Measurements from ENCODE around the gene SMAD6.

Gene SMAD6

GRCh38 chr15:66721020-66721419, 19.0 kb downstream of the SMAD6 start:
- H3K27me3 Mint-ChIP-seq: peaks cover 36% of the 10 kb centered on the region
- no peaks in the 10 kb centered on the region for H3K4me1 Mint-ChIP-seq
- ATAC-seq (replicated peaks; ENCODE audit: extremely low read depth, poor library complexity, severe bottlenecking) (no peak), DNase-seq (ENCODE audit: low spot score in 2 of 2) (no peak)
- H3K9me3 Mint-ChIP-seq: no peaks in the 10 kb centered on the region
- H3K27ac Mint-ChIP-seq (ENCODE audit: low read depth): no peak overlapping the region
- H3K4me3 Mint-ChIP-seq: no peak overlapping the region
- no peaks in the 10 kb centered on the region for H3K36me3 Mint-ChIP-seq (ENCODE audit: insufficient read depth)

GRCh38 chr15:66721501-66721937, 19.5 kb downstream of the SMAD6 start:
- Mint-ChIP-seq H3K4me3 (no peak overlapping the region), H3K4me1 (no peaks in the 10 kb centered on the region), H3K36me3 (ENCODE audit: insufficient read depth) (no peaks in the 10 kb centered on the region), H3K9me3 (no peaks in the 10 kb centered on the region), H3K27ac (ENCODE audit: low read depth) (no peak overlapping the region), H3K27me3 (peaks cover 31% of the 10 kb centered on the region)
- ATAC-seq (replicated peaks; ENCODE audit: extremely low read depth, poor library complexity, severe bottlenecking) (no peak), DNase-seq (ENCODE audit: low spot score in 2 of 2) (no peak)

DNA sequence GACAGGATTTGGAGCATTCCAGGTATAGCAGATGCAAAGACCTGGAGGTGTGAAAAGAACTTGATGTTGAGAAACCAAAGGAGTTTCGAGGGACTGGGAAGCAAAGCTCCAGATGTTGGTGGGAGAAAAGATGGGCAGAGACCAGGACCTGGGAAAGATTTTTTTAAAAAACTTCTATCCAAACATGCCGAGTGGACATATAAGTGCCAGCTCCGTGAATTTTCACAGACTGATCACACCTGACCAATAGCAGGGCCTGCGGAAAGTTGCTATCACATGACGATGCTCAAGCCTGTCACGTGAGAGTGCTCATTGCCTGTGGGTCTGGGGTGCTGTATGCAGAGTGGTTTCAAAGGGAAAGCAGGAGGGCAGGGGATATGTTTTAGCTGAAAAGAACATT, 19.9 kb downstream of the SMAD6 start:
- DNase-seq (ENCODE audit: low spot score in 2 of 2): no peak
- Mint-ChIP-seq H3K9me3 (no peaks in the 10 kb centered on the region), H3K4me3 (no peak overlapping the region), H3K27ac (ENCODE audit: low read depth) (no peak overlapping the region), H3K4me1 (no peaks in the 10 kb centered on the region), H3K36me3 (ENCODE audit: insufficient read depth) (no peaks in the 10 kb centered on the region), H3K27me3 (peaks cover 27% of the 10 kb centered on the region)
- ATAC-seq (replicated peaks; ENCODE audit: extremely low read depth, poor library complexity, severe bottlenecking): no peak

GRCh38 chr15:66722757-66723540, 20.9 kb downstream of the SMAD6 start:
- ATAC-seq (replicated peaks; ENCODE audit: extremely low read depth, poor library complexity, severe bottlenecking) (no peak), DNase-seq (ENCODE audit: low spot score in 2 of 2) (no peak)
- Mint-ChIP-seq H3K4me3 (no peak overlapping the region), H3K9me3 (no peaks in the 10 kb centered on the region), H3K36me3 (ENCODE audit: insufficient read depth) (no peaks in the 10 kb centered on the region), H3K27me3 (peaks cover 17% of the 10 kb centered on the region), H3K4me1 (no peaks in the 10 kb centered on the region), H3K27ac (ENCODE audit: low read depth) (no peak overlapping the region)

DNA sequence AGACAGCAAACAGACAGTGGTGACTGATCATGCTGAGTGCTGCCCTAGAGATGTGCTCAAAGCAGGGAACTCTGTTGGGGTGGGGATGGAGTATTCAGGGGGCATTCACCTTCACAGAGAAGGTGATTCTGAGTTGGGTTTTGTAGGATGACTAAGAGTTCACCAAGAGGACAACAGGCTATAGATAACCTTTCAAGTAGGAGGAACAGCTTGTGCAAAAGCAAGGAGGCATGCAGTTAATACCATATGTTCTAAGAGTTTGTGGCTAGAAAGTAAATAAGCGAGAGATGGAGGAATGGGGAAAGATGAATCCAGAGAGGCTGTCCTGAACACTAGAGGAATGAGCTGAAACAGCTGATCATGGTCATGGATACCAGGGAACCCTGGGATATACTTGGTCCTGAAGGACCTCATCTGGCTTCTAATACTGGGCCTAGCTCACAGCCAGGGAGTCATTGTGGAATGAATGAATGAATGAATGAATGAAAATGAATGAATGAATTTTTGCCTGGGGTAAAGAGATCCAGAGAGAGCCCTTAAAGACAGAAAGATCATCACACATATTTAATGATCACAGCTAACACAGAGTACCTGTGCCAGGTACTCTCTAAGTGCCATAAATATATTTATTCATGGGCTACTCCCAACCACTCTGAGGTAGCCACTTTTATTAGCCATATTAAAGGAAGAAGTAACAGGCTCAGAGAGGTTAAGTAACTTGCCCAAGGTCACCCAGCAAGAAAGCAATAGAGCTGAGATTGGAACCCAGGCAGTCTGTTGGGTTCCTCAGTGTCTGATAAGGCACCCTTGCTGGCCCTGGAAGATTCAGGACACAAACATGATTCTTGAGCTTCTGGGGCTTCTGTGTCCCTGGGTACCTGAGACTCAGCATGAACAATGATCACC, 22.0 kb downstream of the SMAD6 start:
- Mint-ChIP-seq H3K9me3 (no peaks in the 10 kb centered on the region), H3K27ac (ENCODE audit: low read depth) (no peak overlapping the region), H3K4me1 (no peaks in the 10 kb centered on the region), H3K36me3 (ENCODE audit: insufficient read depth) (no peaks in the 10 kb centered on the region), H3K4me3 (no peak overlapping the region), H3K27me3 (peaks cover 13% of the 10 kb centered on the region)
- DNase-seq (ENCODE audit: low spot score in 2 of 2) (no peak), ATAC-seq (replicated peaks; ENCODE audit: extremely low read depth, poor library complexity, severe bottlenecking) (no peak)

DNA sequence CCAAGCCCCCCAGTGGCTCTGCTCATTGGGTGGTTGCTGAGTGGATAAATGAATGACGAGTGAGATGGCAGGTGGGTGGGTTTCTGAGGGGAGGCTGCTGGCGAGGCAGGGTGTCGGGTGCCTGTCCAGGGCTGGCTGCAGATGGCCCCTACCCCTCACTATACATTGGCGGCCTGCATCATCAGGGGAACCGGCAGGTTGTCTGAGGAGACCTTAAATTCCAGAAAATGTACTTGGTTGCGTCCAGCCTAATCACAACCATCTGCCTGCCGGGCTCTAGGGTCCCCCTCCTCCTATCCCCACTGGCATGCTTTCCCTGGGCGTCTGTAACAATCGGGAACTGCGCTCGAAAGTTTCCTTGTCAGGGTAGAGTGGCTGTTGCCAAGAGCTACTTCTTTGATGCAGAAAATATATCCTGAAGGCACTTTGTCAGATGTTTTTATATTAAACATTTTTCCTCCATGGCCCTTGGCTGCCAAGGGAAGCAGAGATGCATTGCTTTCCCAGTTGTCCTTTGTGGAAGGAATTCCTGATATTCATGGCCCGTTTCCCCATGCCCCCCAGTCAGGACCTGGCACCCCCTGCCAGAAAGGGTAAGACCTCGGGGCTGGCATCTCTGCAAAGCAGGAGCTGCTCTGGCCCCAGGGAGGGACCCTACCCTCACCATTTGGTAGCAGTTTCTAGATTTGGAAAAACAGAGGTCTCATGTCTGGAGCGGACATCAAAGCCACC, 22.9 kb downstream of the SMAD6 start:
- Mint-ChIP-seq H3K36me3 (ENCODE audit: insufficient read depth) (peaks cover 2% of the 10 kb centered on the region), H3K4me3 (no peak overlapping the region), H3K27ac (ENCODE audit: low read depth) (no peak overlapping the region), H3K27me3 (peaks cover 13% of the 10 kb centered on the region), H3K9me3 (no peaks in the 10 kb centered on the region), H3K4me1 (no peaks in the 10 kb centered on the region)
- DNase-seq (ENCODE audit: low spot score in 2 of 2) (no peak), ATAC-seq (replicated peaks; ENCODE audit: extremely low read depth, poor library complexity, severe bottlenecking) (no peak)

- H3K4me1 Mint-ChIP-seq: no peaks in the 10 kb centered on the region
- H3K4me3 Mint-ChIP-seq: no peak overlapping the region
- H3K9me3 Mint-ChIP-seq: no peaks in the 10 kb centered on the region
- H3K27me3 Mint-ChIP-seq: peaks cover 13% of the 10 kb centered on the region
- DNase-seq (ENCODE audit: low spot score in 2 of 2) (no peak), ATAC-seq (replicated peaks; ENCODE audit: extremely low read depth, poor library complexity, severe bottlenecking) (no peak)
- no peak overlapping the region for H3K27ac Mint-ChIP-seq (ENCODE audit: low read depth)
- peaks cover 2% of the 10 kb centered on the region for H3K36me3 Mint-ChIP-seq (ENCODE audit: insufficient read depth)
Observed at GRCh38 chr15:66725464-66725785, 23.4 kb downstream of the SMAD6 start.

DNA sequence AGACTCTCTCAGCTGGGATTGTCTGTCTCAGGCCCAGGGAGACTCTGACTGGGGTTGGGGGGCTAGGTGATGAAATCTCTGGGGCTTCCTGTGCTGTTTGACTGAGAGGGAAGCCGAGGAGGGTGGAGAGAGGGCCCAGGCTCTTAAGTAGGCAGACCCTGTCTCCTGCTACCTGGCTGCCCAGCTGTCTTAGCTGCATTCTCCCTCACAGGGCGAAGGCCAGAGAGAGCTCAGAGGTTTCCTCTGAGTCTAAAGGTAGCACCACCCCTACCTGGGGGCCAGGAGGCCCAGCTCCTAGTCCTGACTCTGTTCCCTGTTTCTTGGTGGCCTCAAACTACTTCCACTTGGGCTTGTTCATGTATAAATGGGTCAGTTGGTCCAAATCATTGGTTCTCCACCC, 24.4 kb downstream of the SMAD6 start:
- H3K27me3 Mint-ChIP-seq: peaks cover 11% of the 10 kb centered on the region
- DNase-seq (ENCODE audit: low spot score in 2 of 2) (no peak), ATAC-seq (replicated peaks; ENCODE audit: extremely low read depth, poor library complexity, severe bottlenecking) (no peak)
- peaks cover 2% of the 10 kb centered on the region for H3K36me3 Mint-ChIP-seq (ENCODE audit: insufficient read depth)
- no peaks in the 10 kb centered on the region for H3K4me1 Mint-ChIP-seq
- no peaks in the 10 kb centered on the region for H3K9me3 Mint-ChIP-seq
- H3K27ac Mint-ChIP-seq (ENCODE audit: low read depth): no peak overlapping the region
- H3K4me3 Mint-ChIP-seq: no peak overlapping the region

DNA sequence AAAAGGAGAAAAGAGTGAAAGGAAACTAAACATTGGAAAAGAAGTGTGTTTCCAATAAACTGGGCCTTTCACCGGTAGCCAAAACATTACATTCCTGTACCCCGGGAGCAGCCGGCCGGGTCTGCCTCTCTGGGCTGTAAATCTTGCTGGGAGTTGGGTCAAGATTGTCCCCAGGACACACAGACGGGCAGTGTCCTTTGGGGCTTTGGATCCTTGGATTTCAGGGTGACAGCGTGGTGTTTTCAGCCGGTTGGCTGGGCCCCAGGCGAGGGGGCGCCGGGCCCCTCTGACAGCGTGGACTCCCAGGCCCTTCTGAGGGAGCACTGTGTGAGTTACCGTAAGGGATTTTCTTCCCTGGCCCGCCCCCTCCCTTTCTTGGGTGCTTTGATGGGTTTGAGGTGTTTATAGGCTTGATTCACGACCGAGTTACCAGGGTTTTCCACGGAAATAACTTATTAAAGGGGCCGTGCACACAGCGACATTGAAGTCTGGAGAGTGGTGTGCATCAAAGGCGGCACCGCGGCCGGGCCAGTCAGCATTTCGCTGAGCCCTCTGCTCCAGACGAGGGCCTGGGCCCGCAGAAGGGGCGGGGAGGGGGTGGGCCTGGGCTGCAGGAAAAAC, 27.4 kb downstream of the SMAD6 start:
- Mint-ChIP-seq H3K27ac (ENCODE audit: low read depth) (no peak overlapping the region), H3K9me3 (no peaks in the 10 kb centered on the region), H3K36me3 (ENCODE audit: insufficient read depth) (peaks cover 2% of the 10 kb centered on the region), H3K27me3 (no peaks in the 10 kb centered on the region), H3K4me1 (no peaks in the 10 kb centered on the region), H3K4me3 (no peak overlapping the region)
- no peak for ATAC-seq (replicated peaks; ENCODE audit: extremely low read depth, poor library complexity, severe bottlenecking)
- DNase-seq (ENCODE audit: low spot score in 2 of 2): no peak

- Mint-ChIP-seq H3K27me3 (peaks cover 7% of the 10 kb centered on the region), H3K4me3 (no peak overlapping the region), H3K36me3 (ENCODE audit: insufficient read depth) (peaks cover 2% of the 10 kb centered on the region), H3K4me1 (no peaks in the 10 kb centered on the region), H3K9me3 (no peaks in the 10 kb centered on the region), H3K27ac (ENCODE audit: low read depth) (no peak overlapping the region)
- ATAC-seq (replicated peaks; ENCODE audit: extremely low read depth, poor library complexity, severe bottlenecking) (no peak), DNase-seq (ENCODE audit: low spot score in 2 of 2) (no peak)
Observed at GRCh38 chr15:66730168-66731021, 28.4 kb downstream of the SMAD6 start.

- Mint-ChIP-seq H3K36me3 (ENCODE audit: insufficient read depth) (peaks cover 2% of the 10 kb centered on the region), H3K27ac (ENCODE audit: low read depth) (no peak overlapping the region), H3K4me3 (no peak overlapping the region), H3K27me3 (peaks cover 11% of the 10 kb centered on the region), H3K9me3 (no peaks in the 10 kb centered on the region), H3K4me1 (no peaks in the 10 kb centered on the region)
- ATAC-seq (replicated peaks; ENCODE audit: extremely low read depth, poor library complexity, severe bottlenecking) (no peak), DNase-seq (ENCODE audit: low spot score in 2 of 2) (no peak)
Observed at GRCh38 chr15:66733976-66734375, 31.9 kb downstream of the SMAD6 start.
